Measurements from ENCODE around the gene TNFRSF4.
"Not testable (repeated sequence)": the region's sequence is repeated elsewhere in the genome, so short reads cannot be mapped to it uniquely, and the experiment has no call there.

The TNFRSF4 gene

DNA sequence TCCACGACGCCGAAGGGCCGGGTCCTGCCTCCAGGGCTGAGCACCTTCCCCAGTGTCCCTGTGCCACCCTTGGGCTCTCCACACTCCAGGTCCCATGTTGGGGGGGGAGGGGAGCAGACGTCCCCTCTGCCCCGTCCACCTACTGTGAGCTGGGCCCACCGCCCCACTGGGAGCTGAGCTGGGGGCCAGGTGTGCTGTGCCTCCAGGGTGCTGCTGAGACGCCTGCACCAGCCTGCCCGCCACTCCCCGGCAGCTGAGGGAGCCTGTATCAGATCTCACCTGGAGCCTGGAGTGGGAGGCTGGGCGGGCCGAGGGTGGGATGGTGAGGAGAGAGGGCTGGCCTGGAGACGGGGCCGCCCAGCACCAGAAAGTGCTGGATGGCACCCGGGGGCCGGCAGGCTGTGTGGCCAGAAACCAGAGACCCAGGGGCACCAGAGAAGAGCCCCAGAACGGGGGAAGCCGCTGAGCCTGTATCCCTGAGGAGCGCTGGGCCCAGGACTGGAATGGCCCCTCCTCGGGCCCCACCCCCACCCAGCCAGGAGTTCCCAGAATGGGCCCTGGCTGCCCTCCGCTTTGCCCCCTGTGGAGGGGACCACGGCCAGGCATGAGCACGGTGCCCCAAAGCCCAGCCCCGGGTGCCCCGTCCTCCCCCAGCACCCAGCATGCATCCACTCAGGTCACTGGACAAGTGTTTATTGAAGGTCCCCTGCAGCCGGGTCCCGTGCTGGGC, 11.0 kb downstream of the TNFRSF4 start:
- no peak for DNase-seq (ENCODE audit: low spot score)

DNA sequence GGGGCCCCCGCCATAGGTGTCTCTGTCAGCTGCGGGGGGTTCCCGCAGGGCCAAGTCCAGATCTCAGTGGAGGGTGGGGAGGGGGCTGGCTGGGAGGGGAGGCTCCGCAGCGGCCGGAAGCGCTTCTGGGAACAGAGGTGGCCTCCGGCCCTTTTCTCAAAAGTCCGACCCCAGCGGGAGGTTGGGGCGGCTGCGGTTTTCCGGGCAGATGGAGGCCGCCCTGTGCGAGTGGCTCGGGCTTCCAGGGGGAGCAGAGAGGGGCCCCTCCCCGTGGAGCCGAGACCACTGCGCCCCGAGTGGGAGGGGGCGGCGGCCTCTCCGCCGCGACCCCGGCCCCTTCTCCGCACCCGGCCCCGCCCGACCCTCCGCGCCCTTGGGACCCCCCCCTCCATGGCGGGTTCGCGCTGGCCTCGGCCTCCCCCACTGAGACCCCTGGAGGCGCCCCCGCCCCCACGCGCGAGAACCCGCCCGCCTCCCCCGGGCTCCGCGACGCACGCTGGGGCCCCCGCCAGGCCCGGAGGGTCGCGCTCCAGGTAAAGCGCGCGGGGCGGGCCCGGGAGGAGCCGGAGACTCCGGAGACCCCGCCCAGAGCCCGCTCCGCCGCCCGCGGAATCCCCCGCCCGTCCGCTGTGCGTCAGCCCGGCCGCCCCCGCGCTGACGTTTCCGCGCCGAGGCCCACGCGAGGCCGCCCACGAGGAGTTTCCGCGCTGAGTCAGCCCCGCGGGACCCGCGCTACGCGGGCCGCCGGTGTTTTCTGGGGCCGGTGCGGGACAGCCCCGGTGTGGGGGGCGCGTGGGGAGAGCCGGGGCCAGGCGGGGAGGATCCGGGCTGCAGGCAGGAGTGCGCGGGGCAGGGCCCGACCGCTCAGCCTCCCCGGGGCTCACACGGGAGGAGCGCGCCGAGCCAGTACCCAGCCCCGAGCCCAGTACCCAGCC, 12.8 kb downstream of the TNFRSF4 start:
- DNase-seq (ENCODE audit: low spot score): peak; percentile 53

DNA sequence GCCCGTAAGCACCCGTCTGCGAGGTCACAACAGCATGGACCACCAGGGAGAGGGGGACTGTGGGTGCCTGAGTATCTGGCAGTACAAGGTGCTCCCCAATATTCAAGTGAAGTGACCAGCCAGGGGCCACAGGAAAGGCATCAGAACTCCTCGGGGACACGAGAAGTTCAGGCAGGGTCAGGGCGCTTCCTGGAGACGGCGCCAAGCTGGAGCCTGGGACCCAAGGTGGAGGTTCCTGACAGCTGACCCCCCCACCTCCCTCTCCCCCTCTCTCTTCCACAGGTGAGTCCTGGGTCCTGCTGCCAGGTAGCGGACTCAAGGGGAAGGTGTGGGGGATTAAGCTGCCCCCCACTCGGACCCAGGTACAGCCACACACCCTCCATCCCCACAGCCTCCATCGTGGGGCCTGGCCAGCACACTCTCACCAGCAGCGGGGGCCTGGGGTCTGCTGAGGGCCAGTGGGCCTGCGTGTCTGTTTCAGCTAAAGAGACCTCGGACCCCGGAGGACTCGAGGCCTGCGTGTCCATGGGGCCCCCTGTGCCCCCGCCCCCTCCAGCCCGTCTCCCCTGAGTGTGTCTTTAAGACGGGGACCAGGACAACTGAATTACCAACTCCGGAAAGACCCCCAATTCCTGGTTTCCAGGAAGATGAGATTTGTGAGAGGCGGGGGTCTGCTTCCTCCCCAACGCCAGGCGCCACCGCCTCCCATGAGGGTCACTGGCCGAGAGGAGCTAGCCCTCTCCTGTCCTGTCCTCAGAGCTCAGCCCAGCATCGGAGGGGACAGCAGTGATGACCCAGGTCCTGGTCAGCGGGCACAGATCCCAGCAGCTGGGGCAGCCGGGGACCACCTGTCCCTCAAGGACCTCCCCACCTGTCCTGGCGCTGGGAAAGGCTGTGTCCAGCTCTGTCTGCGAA, 13.7 kb downstream of the TNFRSF4 start:
- DNase-seq (ENCODE audit: low spot score): no peak

DNA sequence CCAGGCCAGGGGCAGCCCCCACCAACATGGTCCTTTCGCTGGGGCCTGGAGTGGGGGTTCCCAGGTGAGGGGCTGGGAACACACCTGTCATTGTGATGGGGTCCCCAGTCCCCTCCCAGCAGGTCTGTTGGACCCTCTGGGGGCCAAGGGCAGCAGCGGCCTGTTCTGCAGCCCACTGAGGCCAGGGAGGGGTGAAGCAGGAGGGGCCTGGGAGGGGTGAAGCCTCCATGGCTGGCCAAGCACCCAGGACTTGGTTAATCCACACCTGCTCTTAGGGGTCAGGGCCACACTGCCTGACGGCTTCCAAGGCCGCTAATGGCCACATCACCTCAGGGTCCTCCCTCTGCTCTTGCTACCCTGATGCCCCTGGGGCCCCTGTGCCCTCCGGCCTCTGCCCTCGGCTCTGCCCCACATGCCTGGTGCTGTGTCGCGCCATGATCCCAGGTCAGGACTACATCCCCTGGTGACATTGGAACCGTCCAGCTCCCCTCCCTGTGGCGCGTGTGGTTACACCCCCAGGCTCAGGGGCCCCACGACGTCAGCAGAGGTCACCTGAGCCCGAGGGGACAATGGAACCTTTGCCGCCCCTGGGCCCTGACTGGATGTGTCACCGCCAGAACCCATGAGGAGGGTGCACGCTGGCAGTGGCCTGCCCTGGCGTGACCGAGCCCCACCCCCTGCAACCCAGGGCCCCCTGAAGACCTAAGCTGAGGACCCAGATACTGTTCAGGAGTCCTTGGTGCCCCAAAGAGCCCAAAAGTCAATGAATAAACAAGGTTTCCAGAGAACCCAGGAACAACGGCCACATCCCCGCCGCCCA, 14.6 kb downstream of the TNFRSF4 start:
- DNase-seq (ENCODE audit: low spot score): no peak

DNA sequence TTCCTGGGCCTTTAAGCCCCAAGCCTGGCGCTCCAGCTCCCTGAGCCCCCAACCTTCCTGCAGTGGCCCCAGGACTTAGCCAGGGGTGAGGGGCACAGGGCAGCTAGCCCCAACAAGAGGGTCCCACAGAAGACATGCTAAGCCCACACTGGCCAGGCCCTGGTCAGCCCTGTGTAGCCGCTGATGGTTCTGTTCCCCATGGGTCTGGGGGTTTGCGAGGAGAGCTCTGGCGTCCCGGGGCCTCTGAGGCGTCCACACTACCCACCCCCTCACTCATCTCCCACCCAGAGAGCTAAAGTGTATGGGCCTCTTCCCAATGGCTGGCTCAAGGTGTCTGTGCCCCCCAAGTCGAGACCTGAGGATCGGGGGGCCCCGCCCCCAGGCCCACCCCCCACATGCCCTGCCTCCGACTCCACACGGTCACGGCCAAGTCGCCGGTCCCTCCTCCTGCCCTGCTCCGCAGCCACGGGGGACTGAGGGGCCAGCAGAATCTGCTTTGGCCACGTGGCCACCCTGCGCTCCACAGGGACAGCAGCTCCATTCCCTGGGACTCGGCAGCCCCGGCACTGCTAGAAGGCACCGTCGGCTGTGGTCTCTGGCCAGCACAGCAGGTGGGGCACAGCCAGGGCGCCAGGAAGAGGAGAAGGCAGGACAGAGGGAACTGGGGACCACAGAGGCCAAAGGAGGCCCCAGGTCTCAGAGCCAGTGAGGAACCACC, 15.4 kb downstream of the TNFRSF4 start:
- no peak for DNase-seq (ENCODE audit: low spot score)

DNA sequence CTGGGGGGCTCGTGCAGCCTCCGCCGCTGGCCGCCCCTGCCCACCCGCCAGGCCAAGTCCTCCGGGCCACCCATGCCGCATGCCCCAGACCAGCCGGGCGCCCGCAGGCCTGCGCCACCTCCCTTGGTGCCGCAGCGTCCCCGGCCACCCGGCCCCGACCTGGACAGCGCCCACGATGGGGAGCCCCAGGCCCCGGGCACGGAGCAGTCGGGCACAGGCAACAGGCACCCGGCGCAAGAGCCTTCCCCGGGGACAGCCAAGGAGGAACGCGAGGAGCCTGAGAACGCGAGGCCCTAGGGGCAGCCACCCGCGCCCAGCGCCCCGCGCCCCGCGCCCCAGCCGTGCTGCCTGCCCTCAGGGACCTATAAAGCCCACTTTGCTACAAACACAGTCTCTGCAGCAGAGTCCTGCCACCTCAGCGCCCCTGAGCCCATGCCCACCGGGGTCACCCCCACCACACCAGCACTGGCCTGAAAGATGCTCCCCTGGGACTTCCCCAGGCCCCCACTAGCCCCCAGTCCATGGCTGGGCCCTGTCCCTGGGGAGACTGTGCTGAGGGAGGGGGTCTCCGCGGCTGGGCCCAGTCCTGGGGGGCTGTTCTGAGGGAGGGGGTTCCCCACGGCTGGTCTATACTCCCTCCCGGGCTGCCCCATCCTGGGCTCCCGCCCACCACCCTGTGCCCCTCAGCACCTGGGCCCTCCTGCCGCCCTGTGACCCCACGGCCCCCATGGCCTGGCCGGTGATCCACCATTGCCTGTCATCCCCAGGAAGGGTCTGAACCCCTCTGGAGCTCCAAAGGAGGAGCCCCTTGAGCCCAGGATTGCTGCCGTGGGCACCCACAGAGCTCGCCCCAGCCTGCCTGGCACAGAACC, 16.2 kb downstream of the TNFRSF4 start:
- DNase-seq (ENCODE audit: low spot score): no peak

DNA sequence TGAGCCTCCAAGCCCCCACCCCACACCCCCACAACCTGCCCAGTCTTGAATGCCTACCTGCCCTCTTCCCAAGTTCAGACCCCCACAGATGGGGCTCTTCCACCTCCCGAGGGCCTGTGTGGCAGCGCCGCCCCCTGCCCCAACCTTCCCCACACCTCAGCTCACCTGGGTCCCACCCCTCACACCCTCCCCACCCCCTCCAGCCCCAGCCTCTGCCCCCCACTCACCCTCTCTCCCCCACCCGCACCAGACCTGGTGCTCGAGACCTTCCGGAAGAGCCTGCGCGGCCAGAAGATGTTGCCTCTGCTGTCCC, 16.8 kb downstream of the TNFRSF4 start:
- DNase-seq (ENCODE audit: low spot score): no peak

DNA sequence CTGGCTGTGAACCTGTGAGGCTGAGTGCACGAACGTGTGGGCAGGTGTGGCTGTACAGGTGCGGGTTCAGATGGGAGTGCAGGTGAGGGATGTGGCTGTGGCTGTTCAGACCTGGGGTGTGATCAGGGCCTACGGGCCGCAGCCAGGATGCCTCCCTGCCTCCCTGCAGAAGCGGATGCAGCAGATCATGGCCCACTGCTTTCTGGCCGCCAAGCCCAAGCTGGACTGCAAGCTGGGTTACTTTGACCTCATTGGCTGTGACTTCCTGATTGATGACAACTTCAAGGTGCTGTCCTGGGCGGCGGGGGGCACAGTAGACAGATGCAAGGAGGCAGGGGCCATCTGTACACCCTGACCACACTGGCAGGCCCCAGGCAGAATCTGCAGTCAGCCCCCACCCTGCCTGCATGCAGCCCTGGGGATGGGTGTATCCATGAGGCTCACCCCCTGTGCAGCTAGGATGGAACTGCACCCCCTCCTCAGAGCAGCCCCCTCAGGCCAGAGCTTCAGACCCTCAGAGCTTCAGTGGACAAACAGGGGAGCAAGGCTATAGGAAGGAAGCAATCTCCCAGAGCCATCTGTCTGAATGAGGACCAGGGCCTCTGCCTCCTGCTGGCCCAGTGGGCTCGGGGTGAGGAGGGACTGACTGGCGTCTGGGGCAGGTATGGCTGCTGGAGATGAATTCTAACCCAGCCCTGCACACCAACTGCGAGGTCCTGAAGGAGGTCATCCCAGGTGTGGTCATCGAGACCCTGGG, 17.3 kb downstream of the TNFRSF4 start:
- no peak for DNase-seq (ENCODE audit: low spot score)

DNA sequence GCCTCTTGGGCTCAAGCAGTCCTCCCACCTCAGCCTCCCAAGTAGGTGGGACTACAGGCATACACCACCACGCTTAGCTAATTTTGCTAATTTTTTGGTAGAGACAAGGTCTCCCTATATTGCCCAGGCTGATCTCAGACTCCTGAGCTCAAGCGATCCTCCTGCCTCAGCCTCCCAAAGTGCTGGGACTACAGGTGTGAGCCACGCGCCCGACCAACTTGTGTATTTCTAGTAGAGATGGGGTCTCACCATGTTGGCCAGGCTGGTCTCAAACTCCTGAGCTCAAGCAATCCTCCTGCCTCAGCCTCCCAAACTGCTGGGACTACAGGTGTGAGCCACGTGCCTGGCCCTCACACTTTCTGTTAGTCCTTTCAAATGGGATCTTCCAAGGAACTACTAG, 18.2 kb downstream of the TNFRSF4 start:
- not testable (repeated sequence) for DNase-seq (ENCODE audit: low spot score)

DNA sequence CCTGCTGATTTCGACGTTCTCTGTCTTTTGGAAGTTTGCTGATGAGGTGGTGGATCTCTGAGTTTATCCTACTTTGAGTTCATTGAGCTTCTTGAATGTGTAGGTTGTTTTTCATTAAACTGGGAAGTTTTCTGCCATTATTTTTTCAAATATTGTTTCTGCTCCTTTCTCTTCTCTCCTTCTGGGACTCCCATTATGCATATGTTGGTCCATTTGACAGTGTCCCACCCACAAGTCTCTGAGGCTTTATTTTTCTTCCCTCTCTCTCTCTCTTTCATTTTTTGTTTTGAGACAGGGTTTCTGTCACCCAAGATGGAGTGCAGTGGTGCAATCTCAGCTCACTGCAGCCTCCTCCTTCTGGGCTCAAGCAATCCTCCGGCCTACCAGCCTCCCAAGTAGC, 19.2 kb downstream of the TNFRSF4 start:
- no peak for DNase-seq (ENCODE audit: low spot score)

DNA sequence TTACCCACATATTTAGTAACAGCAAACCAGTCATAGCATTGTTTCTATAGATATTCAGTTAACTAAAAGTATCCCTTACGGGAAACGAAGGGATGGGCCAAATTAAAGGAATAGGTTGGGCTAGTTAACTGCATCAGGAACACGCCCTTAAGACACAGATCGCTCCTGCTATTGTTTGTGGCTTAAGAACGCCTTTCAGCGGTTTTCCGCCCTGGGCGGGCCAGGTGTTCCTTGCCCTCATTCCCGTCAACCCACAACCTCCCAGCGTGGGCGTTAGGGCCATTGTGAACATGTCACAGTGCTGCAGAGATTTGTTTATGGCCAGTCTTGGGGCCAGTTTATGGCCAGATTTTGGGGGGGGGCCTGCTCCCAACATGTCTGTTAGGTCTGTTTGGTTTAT, 22.2 kb downstream of the TNFRSF4 start:
- no peak for DNase-seq (ENCODE audit: low spot score)

DNA sequence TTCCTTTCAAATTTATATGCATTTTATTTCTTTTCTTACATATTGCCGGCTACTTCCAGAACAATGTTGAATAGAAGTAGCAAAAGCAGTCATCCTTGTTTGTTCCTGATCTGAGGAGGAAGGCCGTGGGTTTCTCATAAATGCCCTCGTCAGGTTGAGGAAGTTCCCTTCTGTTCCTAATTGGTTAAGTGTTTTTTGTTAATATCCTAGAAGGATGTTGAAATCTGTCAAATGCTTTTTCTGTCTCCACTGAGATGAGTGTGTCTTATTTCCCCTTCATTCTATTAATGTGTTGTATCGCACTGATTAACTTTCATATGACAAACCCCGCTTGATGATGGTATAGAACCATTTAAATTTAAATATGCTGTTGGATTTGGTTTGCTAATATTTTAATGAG, 24.8 kb downstream of the TNFRSF4 start:
- DNase-seq (ENCODE audit: low spot score): no peak

DNA sequence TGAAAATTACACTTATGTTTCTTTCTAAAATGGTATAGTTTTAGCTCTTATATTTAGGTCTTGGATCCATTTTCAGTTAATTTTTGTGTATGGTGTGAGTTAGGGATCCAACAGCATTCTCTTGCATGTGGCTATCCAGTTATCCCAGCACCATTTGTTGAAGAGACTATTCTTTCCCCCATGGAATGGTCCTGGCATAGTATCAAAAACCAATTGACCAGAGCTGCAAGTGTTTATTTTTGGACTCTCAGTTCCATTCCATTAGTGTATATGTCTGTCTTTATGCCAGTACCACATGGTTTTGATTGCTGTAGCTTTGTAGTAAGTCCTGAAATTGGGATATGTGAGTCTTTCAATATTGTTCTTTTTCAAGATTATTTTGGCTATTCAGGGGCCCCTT, 26.0 kb downstream of the TNFRSF4 start:
- no peak for DNase-seq (ENCODE audit: low spot score)

DNA sequence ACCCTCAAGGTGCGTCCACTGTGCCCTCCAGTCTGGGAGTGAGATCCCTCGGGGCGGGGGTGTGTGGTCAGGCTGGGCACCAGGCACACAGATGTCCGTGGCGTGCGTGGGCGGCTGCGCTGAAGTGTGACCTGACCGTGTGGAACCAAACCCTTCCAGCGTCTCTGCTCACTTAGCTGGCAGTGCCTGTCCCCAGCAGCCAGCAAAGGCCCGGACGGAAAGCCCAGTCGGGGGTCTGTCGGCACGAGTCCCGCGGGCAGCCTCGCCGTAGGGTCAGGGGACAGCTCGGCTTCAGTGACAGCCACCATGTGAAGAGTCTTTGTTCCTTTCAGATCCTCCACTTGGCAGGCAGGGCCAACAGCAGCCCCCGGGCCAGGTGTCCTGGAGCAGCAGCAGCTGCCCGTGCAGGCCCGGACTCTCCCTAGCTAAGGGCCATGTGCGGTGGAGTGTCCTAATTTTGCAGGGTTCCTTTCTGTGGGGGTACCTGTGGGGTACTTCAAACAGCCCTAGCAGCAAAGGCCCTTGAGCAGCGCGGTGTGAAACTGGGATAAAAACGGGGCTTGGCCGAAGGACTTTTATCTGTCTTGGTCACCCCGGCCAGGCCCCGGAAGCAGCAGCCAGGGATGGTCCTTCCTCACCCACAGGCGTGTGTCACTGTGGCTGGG, 28.7 kb downstream of the TNFRSF4 start:
- no peak for DNase-seq (ENCODE audit: low spot score)

DNA sequence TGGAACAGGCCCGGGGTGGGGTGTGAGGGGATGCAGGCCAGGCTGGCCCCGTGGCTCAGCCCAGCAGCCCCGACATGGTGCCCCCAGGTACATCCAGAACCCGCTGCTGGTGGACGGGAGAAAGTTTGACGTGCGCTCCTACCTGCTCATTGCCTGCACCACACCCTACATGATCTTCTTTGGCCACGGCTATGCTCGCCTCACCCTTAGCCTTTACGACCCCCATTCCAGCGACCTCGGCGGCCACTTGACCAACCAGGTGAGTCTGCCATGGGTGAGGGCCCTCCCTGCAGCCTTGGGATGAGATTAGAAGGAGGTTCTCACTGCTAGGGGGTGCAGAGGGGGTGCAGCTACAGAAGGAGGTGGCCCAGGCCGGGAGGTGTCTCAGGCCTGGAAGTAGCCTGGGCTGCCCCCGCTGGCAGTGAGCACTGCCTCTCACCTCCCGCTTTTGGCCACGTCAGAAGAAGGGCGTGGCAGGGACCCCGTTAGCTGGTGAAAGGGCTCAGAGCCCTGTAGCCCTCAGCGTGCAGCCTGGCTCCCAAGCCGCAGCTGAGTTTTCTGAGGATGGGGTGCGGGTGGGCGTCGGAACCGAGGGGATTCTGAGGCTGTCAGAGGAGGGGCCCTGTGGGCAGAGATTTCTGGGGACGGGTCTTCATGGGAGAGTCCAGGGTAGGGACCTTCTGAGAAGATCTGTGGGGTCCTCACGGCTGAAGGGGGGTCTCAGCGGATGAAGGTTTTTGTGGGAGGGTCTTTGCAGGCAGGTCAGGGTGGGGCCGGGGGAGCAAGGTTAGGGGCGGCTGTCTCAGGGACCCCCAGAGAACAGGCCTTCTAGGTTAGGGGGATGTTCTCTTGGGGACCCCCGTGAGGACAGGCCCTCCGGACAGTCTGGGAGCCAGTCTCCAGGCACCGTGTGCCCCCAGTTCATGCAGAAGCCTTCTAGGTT, 29.8 kb downstream of the TNFRSF4 start:
- DNase-seq (ENCODE audit: low spot score): no peak

DNA sequence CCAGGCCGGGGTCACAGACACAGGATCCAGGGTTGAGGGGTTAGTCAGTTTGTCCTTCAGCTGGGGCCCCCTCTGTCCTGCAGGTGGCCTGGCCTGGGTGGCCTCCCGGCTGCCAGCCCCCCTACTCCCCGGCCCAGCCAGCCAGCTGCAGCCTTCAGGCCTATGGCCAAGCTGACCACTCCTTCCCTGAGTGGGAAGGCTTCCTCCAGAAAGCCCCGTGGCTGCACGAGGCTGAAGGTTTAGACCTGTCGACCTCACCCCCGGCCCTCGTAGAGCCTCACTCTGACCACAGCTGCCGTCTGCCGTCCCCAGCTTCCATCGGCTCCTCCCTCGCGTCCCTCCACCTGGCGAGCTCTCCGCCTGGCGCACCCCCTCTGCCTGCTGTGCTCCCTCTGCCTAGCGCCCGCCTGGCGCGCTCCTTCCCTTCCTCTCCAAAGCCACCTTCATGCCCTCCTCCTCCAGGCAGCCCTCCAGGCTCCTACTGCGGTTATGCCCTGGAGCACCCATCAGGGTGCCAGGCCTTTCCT, 30.7 kb downstream of the TNFRSF4 start:
- no peak for DNase-seq (ENCODE audit: low spot score)

Data from AG08395 (cell line).